ENCODE results near the gene MRPL30.

- TF ChIP-seq TAF1 (IDR thresholded peaks at IDR 0.05; ENCODE audit: low read depth) (no peak), EP300 (IDR thresholded peaks at IDR 0.05; ENCODE audit: borderline replicate concordance) (no peak), REST (IDR thresholded peaks at IDR 0.05; ENCODE audit: low read depth) (no peak), TEAD4 (IDR thresholded peaks at IDR 0.05) (no peak)
These were observed 24.1 kb upstream of the MRPL30 start for GRCh38 chr2:99156891-99157290.

Data from Ishikawa (cell line).